GM12878 (cell line): ENCODE results near the gene FCAR.

ENCODE experiments used
- ASH2L ChIP-seq: fragments of 300-600, 200-600 bp; sonication (generic); IDR thresholded peaks from 2 replicates; pipeline ENCODE4 v1.6.1; 2017; ENCODE audit warnings: low read depth, mild to moderate bottlenecking, borderline replicate concordance
- ATF3 ChIP-seq: IDR thresholded peaks from 2 replicates; pipeline ENCODE4 v1.6.1; 2011; ENCODE audit warnings: low read depth, mild to moderate bottlenecking, low read length, moderate library complexity, borderline replicate concordance; ENCODE audit errors: extremely low read depth
- CTCF ChIP-seq, 3 experiments: IDR thresholded peaks in 2 of 3; conservative IDR thresholded peaks in 1 of 3; 2 replicates each; pipeline ENCODE4 v1.5.1; 2011; ENCODE audit warnings: low read depth in 3 of 3, low read length in 3 of 3, mild to moderate bottlenecking in 3 of 3, control low read depth in 2 of 3, moderate library complexity in 2 of 3, inconsistent platforms in 1 of 3, mixed read lengths in 1 of 3; ENCODE audit not compliant: control insufficient read depth in 2 of 3, insufficient read depth in 1 of 3; ENCODE audit errors: extremely low read depth in 1 of 3
- PML ChIP-seq: IDR thresholded peaks from 2 replicates; pipeline ENCODE4 v1.6.1; 2012; ENCODE audit warnings: low read length, inconsistent platforms
- POLR2AphosphoS5 ChIP-seq: IDR thresholded peaks from 2 replicates; pipeline ENCODE4 v1.6.1; 2011; ENCODE audit warnings: mild to moderate bottlenecking, low read length, inconsistent platforms
- SIX5 ChIP-seq: IDR thresholded peaks from 2 replicates; pipeline ENCODE4 v1.6.1; 2011; ENCODE audit warnings: mild to moderate bottlenecking, low read depth, low read length, moderate library complexity; ENCODE audit not compliant: severe bottlenecking
- SMC3 ChIP-seq: IDR thresholded peaks from 2 replicates; pipeline ENCODE4 v1.6.1; 2011; ENCODE audit warnings: low read length, improper control_type of control experiment, borderline replicate concordance
- ZNF622 ChIP-seq: fragments of 450-650 bp; IDR thresholded peaks from 2 replicates; pipeline ENCODE4 v1.6.1; 2017; ENCODE audit warnings: mild to moderate bottlenecking, inconsistent platforms
- TF ChIP-seq, protein P1 (sequence below): IDR thresholded peaks from 2 replicates; pipeline ENCODE4 v1.6.1; 2012; ENCODE audit warnings: low read depth, low read length, improper control_type of control experiment
- TF ChIP-seq, protein P2 (sequence below): IDR thresholded peaks from 2 replicates; pipeline ENCODE4 v1.6.1; 2012; ENCODE audit warnings: mild to moderate bottlenecking, low read depth, low read length

DNA sequence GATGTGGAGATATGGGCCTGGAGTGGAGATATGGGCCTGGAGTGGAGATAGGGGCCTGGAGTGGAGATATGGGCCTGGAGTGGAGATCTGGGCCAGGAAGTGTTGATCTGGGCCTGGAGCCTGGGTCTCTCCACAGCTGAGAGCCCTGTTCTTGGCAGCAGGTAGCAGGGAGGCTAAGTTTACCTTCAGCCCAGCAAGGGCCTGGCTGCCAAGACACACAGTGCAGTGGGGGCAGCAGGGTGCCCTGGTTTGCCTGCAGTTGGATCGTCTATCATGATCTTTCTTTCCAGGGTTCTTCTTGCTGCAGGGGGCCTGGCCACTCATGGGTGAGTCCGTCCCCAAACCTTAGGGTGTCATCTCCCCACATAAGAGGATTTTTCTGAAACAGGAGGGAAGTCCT, 23.1 kb upstream of the FCAR start:
- TF ChIP-seq SMC3 = no peak
- no peak for TF ChIP-seq ATF3
- no peak for TF ChIP-seq CTCF (IDR thresholded peaks at IDR 0.05 in 2 of 3, conservative IDR thresholded peaks at IDR 0.05 in 1 of 3; ENCODE audit: control insufficient read depth in 2 of 3, extremely low read depth in 1 of 3, insufficient read depth in 1 of 3, low read depth in 3 of 3, low read length in 3 of 3)
- TF ChIP-seq POLR2AphosphoS5 = no peak
- no peak for TF ChIP-seq SIX5
- no peak for TF ChIP-seq ZNF622
- TF ChIP-seq PML = no peak
- TF ChIP-seq, protein P1, sequence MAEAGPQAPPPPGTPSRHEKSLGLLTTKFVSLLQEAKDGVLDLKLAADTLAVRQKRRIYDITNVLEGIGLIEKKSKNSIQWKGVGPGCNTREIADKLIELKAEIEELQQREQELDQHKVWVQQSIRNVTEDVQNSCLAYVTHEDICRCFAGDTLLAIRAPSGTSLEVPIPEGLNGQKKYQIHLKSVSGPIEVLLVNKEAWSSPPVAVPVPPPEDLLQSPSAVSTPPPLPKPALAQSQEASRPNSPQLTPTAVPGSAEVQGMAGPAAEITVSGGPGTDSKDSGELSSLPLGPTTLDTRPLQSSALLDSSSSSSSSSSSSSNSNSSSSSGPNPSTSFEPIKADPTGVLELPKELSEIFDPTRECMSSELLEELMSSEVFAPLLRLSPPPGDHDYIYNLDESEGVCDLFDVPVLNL = no peak
- TF ChIP-seq ASH2L = no peak
- TF ChIP-seq, protein P2, sequence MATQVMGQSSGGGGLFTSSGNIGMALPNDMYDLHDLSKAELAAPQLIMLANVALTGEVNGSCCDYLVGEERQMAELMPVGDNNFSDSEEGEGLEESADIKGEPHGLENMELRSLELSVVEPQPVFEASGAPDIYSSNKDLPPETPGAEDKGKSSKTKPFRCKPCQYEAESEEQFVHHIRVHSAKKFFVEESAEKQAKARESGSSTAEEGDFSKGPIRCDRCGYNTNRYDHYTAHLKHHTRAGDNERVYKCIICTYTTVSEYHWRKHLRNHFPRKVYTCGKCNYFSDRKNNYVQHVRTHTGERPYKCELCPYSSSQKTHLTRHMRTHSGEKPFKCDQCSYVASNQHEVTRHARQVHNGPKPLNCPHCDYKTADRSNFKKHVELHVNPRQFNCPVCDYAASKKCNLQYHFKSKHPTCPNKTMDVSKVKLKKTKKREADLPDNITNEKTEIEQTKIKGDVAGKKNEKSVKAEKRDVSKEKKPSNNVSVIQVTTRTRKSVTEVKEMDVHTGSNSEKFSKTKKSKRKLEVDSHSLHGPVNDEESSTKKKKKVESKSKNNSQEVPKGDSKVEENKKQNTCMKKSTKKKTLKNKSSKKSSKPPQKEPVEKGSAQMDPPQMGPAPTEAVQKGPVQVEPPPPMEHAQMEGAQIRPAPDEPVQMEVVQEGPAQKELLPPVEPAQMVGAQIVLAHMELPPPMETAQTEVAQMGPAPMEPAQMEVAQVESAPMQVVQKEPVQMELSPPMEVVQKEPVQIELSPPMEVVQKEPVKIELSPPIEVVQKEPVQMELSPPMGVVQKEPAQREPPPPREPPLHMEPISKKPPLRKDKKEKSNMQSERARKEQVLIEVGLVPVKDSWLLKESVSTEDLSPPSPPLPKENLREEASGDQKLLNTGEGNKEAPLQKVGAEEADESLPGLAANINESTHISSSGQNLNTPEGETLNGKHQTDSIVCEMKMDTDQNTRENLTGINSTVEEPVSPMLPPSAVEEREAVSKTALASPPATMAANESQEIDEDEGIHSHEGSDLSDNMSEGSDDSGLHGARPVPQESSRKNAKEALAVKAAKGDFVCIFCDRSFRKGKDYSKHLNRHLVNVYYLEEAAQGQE = no peak
